BJ (cell line): ENCODE measurements around the gene PLAU. TPM values are rescaled to one million over a fixed set of nuclear protein-coding genes. Genes with fewer than 3 reads are reported as not detected.
"Not testable (repeated sequence)": the region's sequence is repeated elsewhere in the genome, so short reads cannot be mapped to it uniquely, and the experiment has no call there.

ENCODE experiments used
- CTCF ChIA-PET: fragments of 350-600 bp; formaldehyde crosslinking; extraction: SDS; loops from one replicate; lab custom pipeline; 2021; ENCODE audit warnings: antibody characterized with exemption, inconsistent platforms; lab: Yijun Ruan, JAX
- POLR2A ChIA-PET: fragments of 300-600 bp; sonication (Branson Sonifier 250); formaldehyde crosslinking; extraction: SDS; loops from one replicate; lab custom pipeline; 2021; ENCODE audit warnings: antibody characterized with exemption; lab: Charles Lee
- DNase-seq: peaks from one replicate; pipeline ENCODE4 v3.0.0-alpha.2; 2011; ENCODE audit warnings: low read depth
- H3K27me3 ChIP-seq: 2 replicates; pipeline ENCODE4 v1.6.0; 2011; ENCODE audit warnings: low read length; ENCODE audit not compliant: control insufficient read depth, insufficient read depth
- H3K36me3 ChIP-seq: 2 replicates; pipeline ENCODE4 v1.5.1; 2011; ENCODE audit warnings: low read length; ENCODE audit not compliant: control insufficient read depth, insufficient read depth
- H3K4me3 ChIP-seq: 2 replicates; pipeline ENCODE4 v1.5.1; 2011; ENCODE audit warnings: low read depth, mild to moderate bottlenecking, control low read depth, low read length
- polyA plus RNA-seq: library from polyadenylated mRNA; depleted of rRNA; stranded (reverse); fragments of >200 nt; gene quantifications from 2 replicates; pipeline ENCODE4 v1.2.3, GENCODE V29; 2011
- TF ChIP-seq, protein P1 (sequence below): IDR thresholded peaks from 2 replicates; pipeline ENCODE4 v1.5.1; 2011; ENCODE audit warnings: low read depth, mild to moderate bottlenecking, control low read depth, inconsistent platforms, low read length, moderate library complexity; ENCODE audit not compliant: insufficient read depth

PLAU gene
- polyA plus RNA-seq, 1 experiment, result 37.2 TPM

DNA sequence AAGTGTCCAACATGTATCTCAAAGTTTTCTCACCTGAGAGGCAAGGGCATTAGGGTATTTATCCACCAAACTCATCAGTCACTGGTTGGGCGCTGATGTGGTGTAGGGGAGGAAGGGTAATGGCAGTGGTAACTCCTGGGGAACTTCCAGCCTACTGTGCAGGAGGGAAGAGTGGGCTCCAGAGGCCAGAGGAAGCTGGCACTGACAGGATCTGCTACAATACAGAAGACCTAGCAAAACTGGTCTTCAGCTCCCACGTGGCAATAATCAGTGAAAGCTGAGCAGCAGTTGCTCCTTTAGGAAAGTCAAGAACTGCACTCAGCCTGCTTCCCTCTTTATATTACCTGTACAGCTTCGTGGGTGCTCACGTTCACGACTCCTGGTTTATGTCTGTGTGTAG lies 19.4 kb upstream of the PLAU start:
- ChIA-PET CTCF (interaction anchor here (0.6 to 26.0 kb wide), 6 partner anchors 9 to 47 kb away, joined by 3 to 484 read pairs (median 6); partner anchors contain the start of gene PLAU), POLR2A (no interaction called here)
- TF ChIP-seq, protein P1, sequence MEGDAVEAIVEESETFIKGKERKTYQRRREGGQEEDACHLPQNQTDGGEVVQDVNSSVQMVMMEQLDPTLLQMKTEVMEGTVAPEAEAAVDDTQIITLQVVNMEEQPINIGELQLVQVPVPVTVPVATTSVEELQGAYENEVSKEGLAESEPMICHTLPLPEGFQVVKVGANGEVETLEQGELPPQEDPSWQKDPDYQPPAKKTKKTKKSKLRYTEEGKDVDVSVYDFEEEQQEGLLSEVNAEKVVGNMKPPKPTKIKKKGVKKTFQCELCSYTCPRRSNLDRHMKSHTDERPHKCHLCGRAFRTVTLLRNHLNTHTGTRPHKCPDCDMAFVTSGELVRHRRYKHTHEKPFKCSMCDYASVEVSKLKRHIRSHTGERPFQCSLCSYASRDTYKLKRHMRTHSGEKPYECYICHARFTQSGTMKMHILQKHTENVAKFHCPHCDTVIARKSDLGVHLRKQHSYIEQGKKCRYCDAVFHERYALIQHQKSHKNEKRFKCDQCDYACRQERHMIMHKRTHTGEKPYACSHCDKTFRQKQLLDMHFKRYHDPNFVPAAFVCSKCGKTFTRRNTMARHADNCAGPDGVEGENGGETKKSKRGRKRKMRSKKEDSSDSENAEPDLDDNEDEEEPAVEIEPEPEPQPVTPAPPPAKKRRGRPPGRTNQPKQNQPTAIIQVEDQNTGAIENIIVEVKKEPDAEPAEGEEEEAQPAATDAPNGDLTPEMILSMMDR, result no peak
- Histone ChIP-seq H3K4me3 (no peak overlapping the region), H3K27me3 (no peaks in the 10 kb centered on the region), H3K36me3 (no peaks in the 10 kb centered on the region)
- no peak for DNase-seq

DNA sequence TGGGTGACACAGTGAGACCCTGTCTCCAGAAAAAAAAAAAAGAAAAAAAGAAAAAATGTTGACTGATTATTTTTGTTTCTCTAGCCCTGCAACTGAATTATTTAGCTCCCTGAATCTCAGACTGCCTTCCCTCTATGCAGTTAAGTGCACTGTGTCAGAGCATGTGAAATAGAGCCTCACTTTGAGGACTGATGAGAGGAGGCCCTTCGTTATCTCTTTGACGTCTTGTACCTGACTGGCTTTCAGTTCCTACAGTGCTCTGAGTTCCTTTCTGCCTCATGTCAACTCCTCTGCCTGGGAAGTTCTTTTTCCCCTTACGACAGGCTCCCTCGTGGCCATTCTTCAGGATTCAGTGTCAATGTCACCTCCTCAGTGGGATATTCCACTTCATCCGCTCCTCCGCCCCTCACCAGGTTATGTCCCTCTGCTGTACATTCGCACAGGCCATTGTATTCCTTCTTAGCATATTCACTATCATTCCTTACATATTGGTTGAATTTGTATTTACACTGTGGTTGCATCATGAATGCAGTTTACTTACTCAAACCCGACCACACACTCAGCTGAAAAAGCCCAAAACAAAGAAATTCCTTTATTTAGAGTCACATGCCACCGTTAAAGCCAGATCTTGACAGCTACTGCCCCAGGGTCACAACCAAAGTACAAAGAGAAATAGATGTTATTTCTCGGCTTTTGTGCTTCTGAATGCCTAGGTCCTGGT lies 18.5 kb upstream of the PLAU start:
- TF ChIP-seq, protein P1, result no peak
- ChIA-PET CTCF (interaction anchor here (1.0 to 26.0 kb wide), 3 partner anchors 19 to 46 kb away, joined by 3 to 484 read pairs (median 3); partner anchors contain the start of gene PLAU), POLR2A (no interaction called here)
- Histone ChIP-seq H3K36me3 (no peaks in the 10 kb centered on the region), H3K27me3 (no peaks in the 10 kb centered on the region), H3K4me3 (no peak overlapping the region)
- DNase-seq, result peak; percentile 32

DNA sequence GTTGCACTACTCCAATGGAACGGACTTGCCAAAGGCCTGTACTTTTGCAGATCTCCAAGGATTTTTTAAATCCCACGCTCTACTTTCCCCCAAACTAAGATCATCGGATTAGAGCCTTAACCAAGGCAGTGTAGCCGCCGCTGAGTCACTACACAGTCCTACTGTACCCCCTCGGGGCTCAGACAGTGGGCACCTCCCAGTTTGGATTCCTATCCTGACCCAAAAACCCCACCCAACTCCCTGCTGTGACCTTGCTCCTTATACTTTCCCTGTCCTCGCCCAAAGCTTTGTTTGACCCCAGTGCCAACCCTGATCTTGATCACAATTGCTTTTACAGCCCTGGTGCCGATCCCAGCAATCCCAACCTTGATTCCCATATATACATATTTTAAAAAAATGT lies 17.5 kb upstream of the PLAU start:
- no peak for DNase-seq
- no peak overlapping the region for H3K4me3 ChIP-seq
- CTCF ChIA-PET, result interaction anchor here (1.1 to 26.0 kb wide), 3 partner anchors 13 to 45 kb away, joined by 4 to 484 read pairs (median 9); no protein-coding TSS in a partner anchor
- no peaks in the 10 kb centered on the region for H3K27me3 ChIP-seq
- TF ChIP-seq, protein P1, result no peak
- POLR2A ChIA-PET, result no interaction called here
- no peaks in the 10 kb centered on the region for H3K36me3 ChIP-seq

DNA sequence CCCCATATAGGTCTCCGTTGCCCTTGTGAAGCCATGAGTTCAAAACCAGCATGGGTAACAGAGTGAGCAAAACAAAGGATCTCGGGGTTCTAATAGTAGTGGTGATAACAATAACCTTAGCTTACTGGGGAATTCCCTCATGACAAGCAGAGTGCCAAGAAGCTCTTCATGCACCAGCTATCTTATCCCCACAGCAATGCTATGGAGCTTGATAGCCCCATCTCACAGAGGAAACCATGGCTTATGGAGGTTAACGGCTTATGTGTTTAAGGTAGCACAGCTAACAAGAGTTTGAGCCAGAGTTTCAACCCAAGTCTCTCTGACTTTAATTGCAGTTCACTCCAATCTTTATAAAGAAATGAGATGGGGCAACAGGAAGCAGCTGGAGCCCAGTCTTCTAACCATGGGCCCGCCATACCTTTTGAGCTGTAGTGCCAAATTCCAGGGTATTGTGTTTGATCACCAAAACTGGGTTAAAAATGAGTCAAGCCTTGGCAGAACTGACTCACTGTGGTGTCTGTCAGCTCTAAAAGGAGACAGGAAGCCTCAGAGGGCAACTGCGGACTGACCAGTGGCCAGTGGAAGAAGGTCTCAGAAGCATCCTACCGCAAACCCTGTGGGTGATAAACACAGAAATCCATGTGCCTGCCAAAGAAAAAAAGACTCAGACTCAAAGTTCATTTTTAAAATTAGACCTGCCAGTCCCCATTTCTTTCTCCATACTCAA lies 16.5 kb upstream of the PLAU start:
- H3K4me3 ChIP-seq, result no peak overlapping the region
- no peaks in the 10 kb centered on the region for H3K36me3 ChIP-seq
- TF ChIP-seq, protein P1, result no peak
- POLR2A ChIA-PET, result interaction anchor here (0.5 kb wide), 1 partner anchor 84 kb away, joined by 6 read pairs; no protein-coding TSS in a partner anchor
- CTCF ChIA-PET, result interaction anchor here (0.7 to 26.0 kb wide), 4 partner anchors 9 to 44 kb away, joined by 4 to 484 read pairs (median 6); no protein-coding TSS in a partner anchor
- H3K27me3 ChIP-seq, result no peaks in the 10 kb centered on the region
- DNase-seq, result no peak

DNA sequence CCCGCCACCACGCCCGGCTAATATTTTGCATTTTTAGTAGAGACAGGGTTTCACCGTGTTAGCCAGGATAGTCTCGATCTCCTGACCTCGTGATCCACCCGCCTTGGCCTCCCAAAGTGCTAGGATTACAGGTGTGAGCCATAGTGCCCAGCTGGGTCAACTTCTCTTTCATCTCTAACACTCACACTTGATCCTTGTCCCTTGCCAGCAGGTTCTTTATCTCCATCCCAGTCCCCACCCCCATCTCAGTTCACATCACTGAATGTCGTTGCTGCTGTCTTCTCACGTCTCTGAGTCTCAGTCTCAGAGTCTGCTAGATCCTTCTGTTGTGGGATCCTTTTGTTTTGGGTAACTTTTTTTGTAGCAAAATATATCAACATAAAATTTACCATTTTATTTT lies 15.6 kb upstream of the PLAU start:
- POLR2A ChIA-PET, H3K27me3 ChIP-seq, H3K4me3 ChIP-seq, DNase-seq, H3K36me3 ChIP-seq: not testable (repeated sequence)
- CTCF ChIA-PET, result interaction anchor here (26.0 kb wide), 1 partner anchor 43 kb away, joined by 484 read pairs; no protein-coding TSS in a partner anchor
